Stimulated activated CD4-positive, alpha-beta T cell treated with anti-CD3 and anti-CD28 coated beads, Interleukin-4, amount 100 ng/mL, for 24 hours (primary cell): ENCODE data around the gene LPCAT1.
A peak's percentile ranks its signal among the peaks of the same experiment; 100 is the strongest.

Source experiments
- DNase-seq: peaks from one replicate; pipeline ENCODE4 v3.0.0-alpha.2; 2020

LPCAT1 gene

DNA sequence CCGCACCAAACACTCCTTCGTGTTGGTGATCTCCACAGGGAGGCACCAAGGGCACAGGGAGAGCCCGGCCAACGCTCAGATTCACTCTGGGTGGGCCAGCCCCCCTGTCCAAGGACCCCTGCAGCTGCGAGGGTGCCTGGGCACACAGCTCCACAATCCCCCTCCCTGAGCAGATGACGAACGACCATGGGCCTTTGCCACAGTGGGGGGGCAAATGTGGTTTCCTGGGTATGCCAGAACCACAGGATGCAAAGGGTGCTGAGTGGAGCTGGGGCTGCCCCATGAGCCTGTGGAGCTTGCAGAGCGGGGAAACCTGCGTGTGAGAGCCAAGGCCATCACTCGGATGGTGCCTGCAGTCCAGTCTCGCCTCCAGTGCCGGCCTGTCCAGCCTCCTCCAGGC, 31.0 kb downstream of the LPCAT1 start:
- no peak for DNase-seq

DNA sequence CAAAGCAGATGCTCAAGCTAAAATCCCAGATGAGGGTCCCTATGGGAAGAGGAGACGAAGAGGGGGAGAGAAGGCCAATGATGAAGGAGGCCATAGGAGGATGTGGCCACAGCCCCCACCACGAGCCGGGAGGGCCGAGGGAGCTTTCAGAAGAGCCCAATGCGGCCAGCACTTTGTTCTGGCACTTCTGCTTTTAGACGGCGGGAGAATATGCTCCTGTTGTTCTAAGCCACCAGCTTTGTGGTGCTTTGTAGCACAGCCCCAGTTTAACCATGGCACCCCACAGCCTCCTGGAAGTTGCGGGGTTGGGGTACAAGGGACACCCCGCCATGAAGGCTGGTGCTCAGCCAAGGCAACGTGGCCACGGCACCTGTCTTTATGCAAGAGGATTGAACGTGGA, 33.4 kb downstream of the LPCAT1 start:
- no peak for DNase-seq

DNA sequence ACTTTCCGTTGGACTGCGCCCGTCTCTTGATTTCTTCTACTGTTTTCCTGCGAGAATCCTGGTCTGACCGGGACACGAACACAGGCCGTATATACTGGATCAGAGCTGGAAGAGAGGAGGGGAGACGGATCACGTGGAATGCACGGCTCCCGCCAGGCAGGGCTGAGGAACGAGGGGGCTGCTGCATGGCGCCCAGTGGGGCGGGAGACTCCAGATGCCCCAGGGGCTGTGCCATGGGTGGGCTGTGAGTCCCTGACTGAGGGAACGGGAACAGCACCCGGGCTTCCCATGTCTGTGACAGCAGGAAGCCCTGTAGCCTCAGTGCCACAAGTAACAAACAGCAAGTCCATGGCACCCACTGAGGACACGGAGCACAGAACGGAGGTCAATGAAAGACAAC, 34.0 kb downstream of the LPCAT1 start:
- DNase-seq, result no peak

DNA sequence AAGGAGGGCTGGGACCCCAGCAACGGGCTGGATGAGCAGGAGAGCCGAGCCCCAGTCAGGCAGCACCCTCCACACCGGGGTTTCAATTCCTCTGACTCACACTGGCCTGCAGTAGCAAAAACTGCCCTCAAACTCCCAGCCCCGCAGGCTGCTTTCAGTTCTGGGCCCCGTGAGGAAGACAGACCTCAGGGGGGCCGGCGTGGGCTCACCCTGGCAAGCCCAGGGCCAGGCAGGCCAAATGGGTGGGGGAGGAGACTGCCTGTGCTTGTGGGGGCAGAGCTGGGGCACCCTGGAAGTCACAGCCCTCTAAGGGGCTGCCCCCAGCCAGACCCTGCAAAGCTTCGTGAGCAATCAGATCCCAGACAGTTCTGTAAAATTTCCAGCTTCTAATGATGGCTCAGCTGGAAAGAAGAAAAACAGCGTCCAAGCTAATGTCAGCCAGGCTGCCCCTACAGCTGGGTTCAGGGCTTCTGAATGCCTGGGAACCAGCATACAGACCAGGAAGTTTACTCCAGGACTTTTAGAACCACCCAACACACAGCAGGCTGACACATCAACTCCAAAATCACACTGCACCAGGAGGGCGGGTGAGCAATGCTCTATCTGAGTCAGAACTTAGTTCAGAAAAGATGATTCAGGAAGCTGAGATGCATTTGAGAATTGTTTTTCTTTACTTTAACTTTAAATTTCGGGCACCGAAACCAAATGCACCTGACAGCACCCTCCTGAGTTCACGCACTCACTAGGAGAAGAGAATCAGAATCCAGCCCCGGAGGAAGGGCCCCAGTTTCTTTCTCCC, 34.7 kb downstream of the LPCAT1 start:
- DNase-seq, result peak; percentile 42

DNA sequence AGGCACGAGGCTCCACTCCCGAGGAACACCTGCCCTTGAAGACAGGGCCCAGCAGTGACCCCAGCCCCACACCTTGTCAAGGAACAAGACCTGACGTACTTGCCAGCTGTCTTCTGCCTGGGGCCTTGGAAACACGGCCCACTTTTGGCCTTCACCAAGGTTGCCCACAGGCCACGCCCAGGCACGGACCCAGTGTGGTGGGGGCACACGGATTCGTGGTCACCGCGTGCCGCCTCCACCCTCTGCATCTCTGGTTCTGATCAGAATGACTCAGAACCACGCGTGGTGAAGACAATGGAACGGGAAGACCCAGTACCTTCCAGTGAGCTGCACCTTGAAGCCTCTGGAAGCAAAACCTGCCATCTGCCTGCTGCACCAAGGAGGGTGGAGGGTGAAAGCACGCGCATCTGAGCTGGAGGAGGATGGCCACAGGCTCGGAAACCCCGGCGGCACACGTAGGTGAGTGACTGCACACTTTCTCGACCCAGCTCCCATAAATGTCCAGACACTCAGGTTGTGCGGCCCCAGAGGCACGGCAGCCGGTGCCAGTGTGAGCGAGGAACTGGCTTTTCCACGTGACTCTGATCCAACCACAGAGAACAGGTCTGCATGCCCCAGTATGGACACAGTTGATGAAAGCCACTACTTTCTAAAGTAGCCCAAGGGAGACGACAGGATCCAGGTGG, 36.5 kb downstream of the LPCAT1 start:
- no peak for DNase-seq

DNA sequence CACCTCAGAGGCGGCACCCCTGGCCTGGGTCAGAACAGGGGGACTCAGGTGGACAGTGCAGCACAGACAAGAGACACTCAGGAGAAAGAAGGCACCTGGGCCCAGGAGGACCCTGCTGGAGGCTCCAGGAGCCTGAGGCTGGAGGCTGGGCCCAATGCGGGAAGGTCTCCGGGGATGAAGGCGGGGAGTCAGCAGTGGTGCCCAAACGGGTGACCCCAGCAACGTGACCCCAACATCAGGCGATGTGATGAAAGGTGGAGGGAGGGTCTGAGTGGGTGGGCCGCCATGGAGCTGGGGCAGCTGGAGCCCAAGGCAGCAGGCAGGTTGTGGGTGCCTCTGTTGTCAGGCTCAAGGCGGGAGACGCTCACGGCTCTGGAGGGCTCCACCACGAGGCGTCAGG, 37.5 kb downstream of the LPCAT1 start:
- no peak for DNase-seq

DNA sequence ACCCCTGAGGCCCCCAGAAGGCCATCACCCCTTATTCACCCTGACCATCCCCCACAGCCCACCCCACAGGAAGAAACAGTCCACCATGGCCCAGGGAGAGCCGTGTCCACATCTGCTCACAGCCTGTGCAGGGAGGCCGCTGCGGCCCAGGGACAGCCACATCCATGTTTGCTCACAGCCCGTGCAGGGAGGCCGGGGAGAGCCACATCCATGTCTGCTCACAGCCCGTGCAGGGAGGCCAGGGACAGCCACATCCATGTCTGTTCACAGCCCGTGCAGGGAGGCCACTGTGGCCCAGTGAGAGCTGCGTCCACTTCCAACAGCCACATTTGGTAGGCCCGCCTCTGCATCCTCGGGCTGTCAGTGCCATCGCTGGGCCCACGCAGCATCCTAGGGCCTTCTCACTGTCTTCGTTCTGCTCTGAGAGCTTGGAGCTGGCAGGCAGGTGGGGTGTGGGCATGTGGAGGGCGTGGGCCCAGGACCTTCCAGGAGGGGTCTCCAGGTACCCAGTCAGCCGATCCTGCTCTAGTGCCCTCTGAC, 38.1 kb downstream of the LPCAT1 start:
- no peak for DNase-seq

DNA sequence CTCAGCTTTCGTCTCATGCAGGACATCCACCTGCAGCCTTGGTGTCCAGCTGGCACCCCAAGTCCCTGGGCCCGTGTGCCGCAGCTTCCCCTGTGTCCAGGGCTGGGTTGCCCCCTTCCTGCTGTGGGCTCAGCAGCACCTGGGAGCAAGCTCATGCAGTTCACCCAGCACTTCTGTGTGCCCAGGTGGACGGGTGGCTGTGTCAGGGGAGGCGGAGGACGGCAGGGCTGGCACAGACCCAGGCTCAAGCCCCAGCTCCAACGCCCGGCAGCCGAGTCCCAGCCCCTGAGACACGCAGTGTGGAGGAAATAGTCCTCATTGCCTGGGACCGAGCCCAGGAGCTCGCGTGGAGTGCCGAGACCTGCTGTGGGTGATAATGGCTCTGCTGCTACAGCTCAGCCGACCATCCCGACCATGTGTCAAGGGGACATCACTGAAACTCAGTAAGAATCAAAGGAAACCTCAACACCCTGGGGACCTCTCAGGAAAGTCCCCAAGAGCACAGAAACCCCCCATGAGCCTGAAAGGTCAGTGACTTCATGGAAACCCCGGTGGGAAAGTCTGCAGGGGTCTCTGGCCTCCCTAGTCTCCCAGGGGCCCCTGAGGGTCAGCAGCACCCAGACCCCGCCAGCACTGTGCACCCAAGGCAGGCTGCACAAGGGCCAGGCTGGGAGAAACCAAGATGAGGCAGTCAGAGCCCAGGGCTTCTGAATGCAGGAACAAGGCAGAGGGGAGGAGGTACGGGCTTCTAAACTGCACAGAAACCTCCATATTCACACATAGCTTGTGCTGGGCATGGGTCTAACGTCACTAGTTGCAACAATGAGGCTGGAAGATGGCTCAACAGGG, 38.8 kb downstream of the LPCAT1 start:
- no peak for DNase-seq

DNA sequence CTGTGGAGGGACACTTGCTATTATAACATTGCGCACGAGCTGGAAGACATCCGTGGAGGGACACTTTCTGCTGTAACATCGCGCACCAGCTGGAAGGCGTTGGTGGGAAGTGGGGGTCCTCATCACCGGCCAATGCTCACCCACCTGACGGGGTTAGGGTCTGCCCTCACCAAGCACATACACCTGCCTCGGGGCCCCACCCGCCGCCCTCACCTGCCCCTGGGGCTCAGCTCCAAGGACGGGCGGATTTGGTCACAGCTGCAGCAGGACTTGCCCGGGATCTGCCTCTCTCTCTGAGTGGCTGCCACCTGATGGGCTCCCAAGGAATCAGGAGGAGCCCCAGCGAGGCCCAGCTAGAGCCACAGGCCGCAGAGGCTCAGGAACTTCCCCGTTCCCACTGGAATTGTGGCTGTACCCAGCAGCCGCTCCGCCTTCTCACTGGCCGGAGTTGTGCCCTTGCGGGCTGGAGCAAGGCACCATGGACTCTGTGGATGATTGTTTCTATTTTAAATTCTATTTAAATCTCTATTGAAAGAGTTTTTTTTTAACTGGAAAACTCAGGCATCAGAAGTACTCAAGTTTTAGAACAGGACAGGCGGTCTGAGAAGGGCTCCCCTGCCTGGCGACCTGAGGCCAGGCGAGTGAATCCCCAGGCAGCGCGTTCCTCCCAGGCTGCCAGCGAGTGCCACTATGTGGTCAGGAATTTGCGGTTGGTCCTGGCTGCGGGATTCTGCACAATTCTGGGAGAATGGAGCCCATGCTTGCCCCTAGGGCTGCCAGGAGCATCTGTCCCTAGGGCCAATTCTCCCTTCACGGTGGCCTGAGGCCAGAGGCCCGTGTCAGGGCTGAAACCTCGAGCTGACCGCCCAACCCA, 39.7 kb downstream of the LPCAT1 start:
- no peak for DNase-seq

DNA sequence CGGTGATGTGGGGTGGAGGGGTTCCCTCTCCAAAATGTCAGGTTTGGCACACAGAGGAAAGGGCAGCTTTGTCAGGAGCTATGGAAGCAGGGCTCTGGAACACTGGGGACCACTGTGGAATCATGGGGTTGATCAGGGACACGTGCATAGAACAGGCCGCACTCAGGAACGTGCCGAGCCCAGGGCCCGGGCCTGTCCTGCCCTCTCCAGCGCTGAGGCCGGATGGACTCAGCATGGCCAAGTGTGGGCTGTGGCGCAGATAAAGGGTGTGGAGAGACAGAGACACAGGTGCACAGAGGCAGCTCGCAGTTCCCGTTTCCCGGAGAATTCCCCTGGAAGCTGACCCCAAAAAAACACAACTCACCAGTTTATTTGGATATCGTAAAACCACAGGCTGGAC, 40.7 kb downstream of the LPCAT1 start:
- no peak for DNase-seq

DNA sequence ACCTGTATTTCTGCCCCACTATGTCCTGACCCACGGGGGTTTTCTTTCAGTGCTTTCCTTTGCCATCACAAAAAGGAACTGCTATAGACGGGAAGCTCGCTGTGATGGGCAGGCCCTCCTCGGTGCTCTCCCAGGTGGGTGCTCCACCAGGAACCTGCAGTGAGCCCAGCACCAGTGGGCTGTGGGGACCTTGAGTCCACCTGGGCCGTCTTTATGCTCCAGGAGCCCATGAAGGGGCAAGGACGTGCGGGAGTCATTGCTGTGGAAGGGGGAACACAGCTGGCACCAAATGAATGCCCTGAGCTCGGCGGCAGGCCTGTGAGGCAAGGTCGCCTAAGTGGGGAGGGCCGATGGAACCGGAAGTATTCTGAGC, 41.8 kb downstream of the LPCAT1 start:
- DNase-seq, result no peak

DNA sequence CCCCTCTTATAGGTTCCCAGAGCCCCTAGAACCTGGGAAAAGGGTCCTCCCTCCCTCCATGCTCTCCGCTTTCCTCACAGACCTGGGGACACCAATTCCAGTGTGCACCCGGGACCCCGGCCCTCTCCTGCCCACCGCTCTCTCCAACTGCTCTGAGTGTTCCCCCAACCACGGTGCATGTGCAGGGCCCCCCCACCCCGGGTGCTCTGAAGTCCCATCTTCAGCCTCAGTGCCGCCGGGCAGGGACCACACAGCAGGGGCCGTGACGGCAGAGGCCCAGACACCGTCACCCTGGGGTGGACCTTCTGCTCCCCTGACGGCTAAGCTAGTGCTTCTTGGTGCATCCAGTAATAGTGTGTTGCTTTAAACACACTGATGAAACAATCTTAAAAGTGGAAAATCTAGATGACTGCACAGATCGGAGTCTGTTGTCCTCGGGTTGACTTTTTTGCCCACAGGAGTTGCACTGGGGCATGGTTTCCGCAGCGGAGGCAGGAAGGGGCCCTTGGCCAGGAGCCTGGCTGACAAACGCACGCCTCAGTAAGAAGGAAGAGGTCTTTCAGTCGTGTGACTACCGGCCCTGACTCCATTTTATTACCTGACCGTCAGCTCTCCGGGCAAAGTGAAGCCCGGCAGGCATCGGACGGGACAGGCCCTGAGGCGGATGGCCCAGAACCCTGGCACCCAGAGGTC, 42.3 kb downstream of the LPCAT1 start:
- DNase-seq, result no peak

DNA sequence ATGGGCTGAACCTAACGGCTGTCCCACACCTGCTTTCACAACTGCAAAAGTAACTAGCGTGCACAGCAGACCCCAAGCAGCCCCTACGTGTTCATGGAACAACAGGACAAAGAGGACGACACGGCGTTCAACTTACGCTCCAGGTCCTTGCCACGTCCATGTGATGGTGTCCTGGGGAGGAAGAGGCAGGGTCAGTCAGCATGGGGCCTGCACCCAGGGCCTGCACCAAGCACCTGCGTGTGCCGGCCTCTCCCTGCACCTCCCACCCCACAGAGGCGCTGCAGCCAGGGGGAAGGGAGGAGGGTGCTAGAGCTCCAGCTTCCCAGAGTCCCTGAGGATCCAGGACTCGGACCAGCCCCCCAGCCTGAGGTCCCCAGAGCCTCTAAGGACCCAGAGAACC, 43.0 kb downstream of the LPCAT1 start:
- DNase-seq, result no peak

DNA sequence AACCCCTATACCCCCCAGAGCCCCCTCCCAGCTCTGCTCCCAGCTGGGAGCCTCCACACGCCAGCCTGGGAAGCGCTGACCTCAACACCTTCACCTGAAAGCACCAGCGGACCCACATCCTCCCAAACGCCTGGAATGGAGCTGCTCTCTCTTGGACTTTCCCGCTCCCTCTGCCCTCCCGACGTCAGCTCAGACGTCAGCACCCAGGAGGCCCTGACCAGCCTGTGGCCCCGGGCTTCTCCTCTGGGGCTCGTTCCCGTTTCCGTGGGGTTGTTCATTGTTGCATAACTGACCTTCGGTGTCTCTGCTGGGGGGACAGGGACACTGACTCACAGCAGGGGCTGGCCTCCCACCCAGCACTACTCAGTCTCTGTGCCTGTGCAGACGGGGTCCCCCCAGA, 43.5 kb downstream of the LPCAT1 start:
- DNase-seq, result no peak

DNA sequence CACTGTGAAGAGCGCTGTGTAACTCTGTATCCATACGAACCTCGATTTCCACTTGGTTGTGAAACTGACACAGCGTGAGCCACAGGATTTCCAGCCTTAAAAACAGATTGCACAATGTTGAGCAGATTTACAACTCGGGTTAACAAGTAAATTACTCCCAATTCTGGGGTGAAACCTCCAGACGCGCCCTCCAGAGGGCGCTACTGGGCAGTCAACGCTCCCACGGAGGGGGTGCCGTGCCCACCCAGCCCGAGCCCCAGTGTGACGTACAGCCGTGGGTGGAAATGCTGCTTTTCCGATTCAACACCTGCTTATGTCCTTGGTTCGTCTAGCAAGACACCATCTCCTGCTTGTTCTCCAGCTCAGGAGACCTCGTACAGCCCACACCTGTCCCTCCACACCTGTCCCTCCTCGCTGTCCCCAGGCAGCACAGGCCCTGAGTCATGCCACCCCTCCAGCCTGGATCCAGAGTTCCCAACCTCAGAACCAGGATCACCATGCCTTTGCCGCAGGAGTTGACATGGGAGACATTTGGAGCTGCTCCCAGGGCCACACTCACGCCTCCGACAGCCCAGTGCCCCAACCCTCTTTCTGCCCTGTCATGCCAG, 44.1 kb downstream of the LPCAT1 start:
- peak; percentile 32 for DNase-seq

DNA sequence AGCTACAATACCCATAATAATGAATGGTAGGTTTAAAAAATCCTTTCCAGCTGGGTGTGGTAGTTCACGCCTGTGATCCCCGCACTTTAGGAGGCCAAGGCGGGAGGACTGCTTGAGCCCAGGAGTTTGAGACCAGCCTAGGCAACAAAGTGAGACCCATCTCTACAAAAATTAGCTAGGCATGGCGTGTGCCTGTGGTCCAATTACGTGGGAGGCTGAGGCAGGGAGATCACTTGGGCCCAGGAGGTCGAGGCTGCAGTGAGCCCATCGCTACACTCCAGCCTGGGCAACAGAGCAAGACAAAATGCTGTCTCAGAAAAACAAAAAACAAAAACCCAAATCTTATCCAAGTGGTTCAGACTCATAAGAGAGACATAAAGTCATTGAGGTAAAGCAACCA, 44.7 kb downstream of the LPCAT1 start:
- DNase-seq, result no peak

DNA sequence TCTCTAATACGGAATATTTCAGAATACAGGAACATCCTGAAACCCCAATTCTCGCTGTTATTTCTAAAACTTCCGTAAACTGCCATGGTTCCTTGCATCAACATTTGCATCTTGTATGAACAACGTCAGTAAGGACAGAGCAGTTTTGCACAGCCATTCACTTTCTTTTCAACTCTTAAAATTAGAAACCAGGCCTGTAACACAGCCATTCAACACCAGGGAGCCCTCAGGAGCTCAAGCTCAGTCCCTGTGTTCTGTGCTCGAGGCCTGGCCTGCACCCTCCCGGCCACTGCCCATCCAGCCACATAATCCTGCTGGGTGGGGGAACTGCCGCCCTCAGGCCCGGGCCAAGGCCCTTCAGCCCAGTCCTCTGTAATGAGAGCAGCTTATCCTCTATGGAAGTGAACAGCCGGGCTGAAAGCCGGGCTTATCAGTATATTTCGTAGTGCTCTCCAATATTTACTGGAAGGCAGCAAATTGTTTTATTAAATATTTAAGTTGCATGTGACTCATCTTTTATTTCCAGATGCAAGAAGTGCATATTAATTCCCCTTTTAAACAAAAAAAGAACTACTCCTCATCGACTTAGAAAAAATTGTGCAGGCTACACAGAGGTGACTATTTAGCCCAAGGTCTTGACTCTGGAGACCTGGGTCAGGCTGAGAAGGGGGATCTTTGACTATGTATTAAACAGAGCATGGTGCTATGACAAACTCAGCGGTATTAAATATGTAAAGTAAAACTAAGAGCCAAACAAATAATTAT, 45.3 kb downstream of the LPCAT1 start:
- no peak for DNase-seq

DNA sequence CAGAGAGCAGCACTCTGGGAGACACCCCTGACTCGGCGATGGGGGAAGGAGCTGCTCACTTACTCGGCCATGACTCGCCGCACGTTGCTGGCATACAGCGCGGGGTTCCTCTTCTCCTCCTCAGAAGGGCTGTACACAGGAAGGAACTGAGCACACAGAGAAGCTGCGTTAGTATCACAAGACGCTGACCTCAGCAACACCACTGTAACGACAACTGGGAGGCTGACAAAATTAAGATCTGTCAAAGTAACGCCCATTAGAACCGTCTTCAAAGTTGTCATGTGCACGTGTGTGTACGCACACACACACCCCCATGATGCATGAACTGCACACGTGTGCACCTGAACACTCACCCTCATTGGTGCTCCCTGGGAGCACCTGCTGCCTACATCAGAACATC, 46.4 kb downstream of the LPCAT1 start:
- no peak for DNase-seq

DNA sequence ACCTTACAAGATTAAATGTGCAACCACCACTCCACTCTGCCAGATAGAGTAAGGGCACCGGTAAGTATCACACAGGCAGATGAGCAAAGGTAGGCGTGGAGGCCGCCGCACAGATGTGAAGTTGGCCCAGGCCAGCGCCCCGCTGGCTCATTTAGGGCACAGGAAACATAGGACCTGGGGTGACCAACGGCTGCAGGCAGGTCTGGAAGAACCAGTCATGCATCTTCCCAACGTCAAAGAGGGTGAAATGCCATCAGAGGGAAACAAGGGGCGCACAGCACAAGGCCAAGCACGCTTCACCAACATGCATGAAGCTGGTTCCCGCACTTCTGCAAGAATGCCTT, 46.8 kb downstream of the LPCAT1 start:
- no peak for DNase-seq

DNA sequence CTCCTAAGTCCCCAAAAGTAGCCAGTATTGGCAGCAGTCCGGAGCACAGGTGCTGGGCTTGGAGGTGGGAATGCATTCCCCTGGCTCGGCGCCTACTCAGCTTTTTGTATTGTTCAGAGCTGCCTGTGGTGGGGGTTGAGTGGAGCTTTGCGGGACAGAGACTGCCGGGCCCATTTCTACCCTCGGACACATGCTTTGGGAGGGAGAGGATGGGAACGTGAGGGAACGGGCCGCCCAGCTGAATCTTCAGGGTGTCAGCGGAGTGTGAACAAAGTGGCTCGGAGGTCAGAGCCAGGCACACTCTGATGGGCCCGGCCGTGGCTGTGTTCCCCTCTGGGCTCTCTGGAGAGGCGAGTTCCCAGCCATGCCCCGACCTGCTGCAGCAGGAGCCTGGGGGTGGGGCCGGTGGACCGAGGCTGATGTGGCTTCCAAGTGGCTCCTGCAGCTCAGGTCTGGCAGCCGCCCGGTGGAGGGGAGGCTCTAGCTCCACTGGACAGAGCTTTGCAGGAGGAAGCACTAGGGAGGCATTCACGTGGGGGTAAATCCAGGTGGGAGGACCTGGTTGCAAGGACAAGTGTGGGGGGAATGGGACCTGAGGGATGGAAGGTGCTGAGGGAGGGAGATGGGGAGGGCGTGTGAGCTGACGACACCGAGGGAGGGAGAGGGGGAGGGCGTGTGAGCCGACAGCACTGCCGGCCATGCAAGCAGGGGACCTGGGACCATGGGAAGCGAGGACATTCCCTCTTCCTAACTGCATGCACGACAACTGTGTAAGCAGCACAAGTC, 47.4 kb downstream of the LPCAT1 start:
- no peak for DNase-seq
